HG02885 (cell line): ENCODE measurements around the gene DNAH1.

ENCODE experiments used
- ATAC-seq: cut with Tn5 transposase; IDR thresholded peaks from one replicate; pipeline ENCODE4 v1.9.1; 2021; ENCODE audit warnings: mild to moderate bottlenecking; ENCODE audit not compliant: unreplicated experiment, poor library complexity

Gene DNAH1

GRCh38 chr3:52310861-52311575 lies 5.1 kb upstream of the DNAH1 start:
- ATAC-seq, result no peak

GRCh38 chr3:52311576-52312119 lies 4.5 kb upstream of the DNAH1 start:
- no peak for ATAC-seq

- no peak for ATAC-seq
These were observed 2.8 kb upstream of the DNAH1 start for GRCh38 chr3:52313188-52313773.

GRCh38 chr3:52313774-52314188 lies 2.3 kb upstream of the DNAH1 start:
- peak; percentile 87 for ATAC-seq

GRCh38 chr3:52314489-52314888 lies 1.6 kb upstream of the DNAH1 start:
- no peak for ATAC-seq

- no peak for ATAC-seq
These were observed 1.1 kb upstream of the DNAH1 start for GRCh38 chr3:52315006-52315405.

GRCh38 chr3:52317208-52318000 lies 1.3 kb downstream of the DNAH1 start:
- ATAC-seq, result peak; percentile 49

- no peak for ATAC-seq
These were observed 2.2 kb downstream of the DNAH1 start for GRCh38 chr3:52318186-52318816.

GRCh38 chr3:52319921-52320595 lies 3.9 kb downstream of the DNAH1 start:
- ATAC-seq, result no peak

- ATAC-seq, result no peak
These were observed 5.4 kb downstream of the DNAH1 start for GRCh38 chr3:52321481-52321880.

GRCh38 chr3:52322466-52322865 lies 6.3 kb downstream of the DNAH1 start:
- no peak for ATAC-seq

GRCh38 chr3:52323526-52324295 lies 7.6 kb downstream of the DNAH1 start:
- ATAC-seq, result no peak

- no peak for ATAC-seq
These were observed 8.6 kb downstream of the DNAH1 start for GRCh38 chr3:52324676-52325075.

GRCh38 chr3:52325686-52326085 lies 9.6 kb downstream of the DNAH1 start:
- ATAC-seq, result no peak

- no peak for ATAC-seq
These were observed 10.9 kb downstream of the DNAH1 start for GRCh38 chr3:52326976-52327375.

GRCh38 chr3:52327486-52328290 lies 11.6 kb downstream of the DNAH1 start:
- no peak for ATAC-seq

- ATAC-seq, result no peak
These were observed 12.5 kb downstream of the DNAH1 start for GRCh38 chr3:52328536-52329080.

- ATAC-seq, result no peak
These were observed 14.2 kb downstream of the DNAH1 start for GRCh38 chr3:52330194-52330805.
